ENCODE measurements around the gene SHISAL1.

DNA sequence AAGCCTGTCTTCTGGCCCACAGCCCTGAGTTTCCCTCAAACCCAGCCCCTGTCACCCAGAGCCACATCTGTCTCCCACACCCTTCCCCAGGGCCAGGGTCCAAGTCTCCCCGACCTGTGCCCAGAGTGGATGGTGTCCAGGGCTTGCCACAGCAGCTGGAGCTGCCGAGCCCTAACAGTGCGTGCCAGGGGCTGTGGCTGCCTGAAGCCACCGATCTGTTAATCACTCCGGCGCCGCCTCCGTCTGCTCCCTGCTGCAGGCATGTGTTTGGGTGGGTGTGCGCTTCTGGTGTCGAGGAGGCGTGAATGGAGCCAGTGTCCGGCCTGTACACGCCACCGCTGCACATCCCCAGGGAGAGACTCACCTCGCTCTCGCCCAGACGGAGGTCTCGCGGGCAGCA is 26.1 kb downstream of the SHISAL1 start:
- TF ChIP-seq, protein P1, sequence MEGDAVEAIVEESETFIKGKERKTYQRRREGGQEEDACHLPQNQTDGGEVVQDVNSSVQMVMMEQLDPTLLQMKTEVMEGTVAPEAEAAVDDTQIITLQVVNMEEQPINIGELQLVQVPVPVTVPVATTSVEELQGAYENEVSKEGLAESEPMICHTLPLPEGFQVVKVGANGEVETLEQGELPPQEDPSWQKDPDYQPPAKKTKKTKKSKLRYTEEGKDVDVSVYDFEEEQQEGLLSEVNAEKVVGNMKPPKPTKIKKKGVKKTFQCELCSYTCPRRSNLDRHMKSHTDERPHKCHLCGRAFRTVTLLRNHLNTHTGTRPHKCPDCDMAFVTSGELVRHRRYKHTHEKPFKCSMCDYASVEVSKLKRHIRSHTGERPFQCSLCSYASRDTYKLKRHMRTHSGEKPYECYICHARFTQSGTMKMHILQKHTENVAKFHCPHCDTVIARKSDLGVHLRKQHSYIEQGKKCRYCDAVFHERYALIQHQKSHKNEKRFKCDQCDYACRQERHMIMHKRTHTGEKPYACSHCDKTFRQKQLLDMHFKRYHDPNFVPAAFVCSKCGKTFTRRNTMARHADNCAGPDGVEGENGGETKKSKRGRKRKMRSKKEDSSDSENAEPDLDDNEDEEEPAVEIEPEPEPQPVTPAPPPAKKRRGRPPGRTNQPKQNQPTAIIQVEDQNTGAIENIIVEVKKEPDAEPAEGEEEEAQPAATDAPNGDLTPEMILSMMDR (IDR thresholded peaks at IDR 0.05) = no peak
- TF ChIP-seq POLR2A (IDR thresholded peaks at IDR 0.05) = no peak

Measured in Peyer's patch (tissue), 4 donors.